ENCODE data around the gene RAB6B.

Gene RAB6B

GRCh38 chr3:133835961-133836360 is 59.7 kb downstream of the RAB6B start:
- no peak for DNase-seq (ENCODE audit: low read depth in 3 of 3)

- DNase-seq (ENCODE audit: low read depth in 3 of 3), result no peak
Measured at GRCh38 chr3:133835418-133835743, 60.3 kb downstream of the RAB6B start.

GRCh38 chr3:133834621-133835417 is 60.9 kb downstream of the RAB6B start:
- DNase-seq (ENCODE audit: low read depth in 3 of 3), result no peak

- DNase-seq (ENCODE audit: low read depth in 3 of 3), result no peak
Measured at GRCh38 chr3:133833880-133834620, 61.6 kb downstream of the RAB6B start.

- DNase-seq (ENCODE audit: low read depth in 3 of 3), result no peak
Measured at GRCh38 chr3:133833267-133833666, 62.4 kb downstream of the RAB6B start.

- DNase-seq (ENCODE audit: low read depth in 3 of 3), result no peak
Measured at GRCh38 chr3:133832802-133833144, 62.9 kb downstream of the RAB6B start.

GRCh38 chr3:133831966-133832801 is 63.5 kb downstream of the RAB6B start:
- DNase-seq (ENCODE audit: low read depth in 3 of 3), result no peak

GRCh38 chr3:133830071-133830470 is 65.6 kb downstream of the RAB6B start:
- DNase-seq (ENCODE audit: low read depth in 3 of 3), result no peak

GRCh38 chr3:133829310-133829707 is 66.4 kb downstream of the RAB6B start:
- no peak for DNase-seq (ENCODE audit: low read depth in 3 of 3)

- DNase-seq (ENCODE audit: low read depth in 3 of 3), result no peak
Measured at GRCh38 chr3:133828576-133829309, 66.9 kb downstream of the RAB6B start.

- DNase-seq (ENCODE audit: low read depth in 3 of 3), result no peak
Measured at GRCh38 chr3:133827684-133828083, 68.0 kb downstream of the RAB6B start.

GRCh38 chr3:133827136-133827535 is 68.5 kb downstream of the RAB6B start:
- no peak for DNase-seq (ENCODE audit: low read depth in 3 of 3)

- no peak for DNase-seq (ENCODE audit: low read depth in 3 of 3)
Measured at GRCh38 chr3:133825969-133826727, 69.5 kb downstream of the RAB6B start.

- DNase-seq (ENCODE audit: low read depth in 3 of 3), result no peak
Measured at GRCh38 chr3:133824961-133825485, 70.7 kb downstream of the RAB6B start.

GRCh38 chr3:133821767-133822638 is 73.7 kb downstream of the RAB6B start:
- DNase-seq (ENCODE audit: low read depth in 3 of 3), result no peak

- no peak for DNase-seq (ENCODE audit: low read depth in 3 of 3)
Measured at GRCh38 chr3:133820889-133821675, 74.6 kb downstream of the RAB6B start.

- DNase-seq (ENCODE audit: low read depth in 3 of 3), result no peak
Measured at GRCh38 chr3:133820129-133820528, 75.6 kb downstream of the RAB6B start.

- no peak for DNase-seq (ENCODE audit: low read depth in 3 of 3)
Measured at GRCh38 chr3:133815386-133815785, 80.3 kb downstream of the RAB6B start.

GRCh38 chr3:133812872-133813271 is 82.8 kb downstream of the RAB6B start:
- no peak for DNase-seq (ENCODE audit: low read depth in 3 of 3)
